SK-N-DZ (cell line): ENCODE measurements around the gene IFI35.

Experiments used
- DNase-seq: peaks from one replicate; pipeline ENCODE4 v3.0.0-alpha.2; 2015; ENCODE audit warnings: low spot score
- small RNA-seq, 2 experiments: library from RNA; depleted of rRNA; stranded (forward); fragments of <200 nt; gene quantifications; one replicate each; pipeline ENCODE3, GENCODE V24; 2014

The IFI35 gene

GRCh38 chr17:43056051-43056450 is 49.5 kb downstream of the IFI35 start:
- DNase-seq: no peak

GRCh38 chr17:43062984-43063638 is 56.5 kb downstream of the IFI35 start:
- no peak for DNase-seq

Small RNAs within 50 kb of the gene (small RNA-seq; reads per million reads assigned to genes)
- gene AARSD1: 0.03 to 0.09 reads per million in 2 experiments
